RKO (cell line): Measurements from ENCODE around the gene CYP20A1.
A peak's percentile ranks its signal among the peaks of the same experiment; 100 is the strongest.
"Not testable (repeated sequence)": the region's sequence is repeated elsewhere in the genome, so short reads cannot be mapped to it uniquely, and the experiment has no call there.

Experiments
- DNase-seq: peaks from one replicate; pipeline ENCODE4 v3.0.0-alpha.2; 2016; ENCODE audit warnings: low spot score

Gene CYP20A1

DNA sequence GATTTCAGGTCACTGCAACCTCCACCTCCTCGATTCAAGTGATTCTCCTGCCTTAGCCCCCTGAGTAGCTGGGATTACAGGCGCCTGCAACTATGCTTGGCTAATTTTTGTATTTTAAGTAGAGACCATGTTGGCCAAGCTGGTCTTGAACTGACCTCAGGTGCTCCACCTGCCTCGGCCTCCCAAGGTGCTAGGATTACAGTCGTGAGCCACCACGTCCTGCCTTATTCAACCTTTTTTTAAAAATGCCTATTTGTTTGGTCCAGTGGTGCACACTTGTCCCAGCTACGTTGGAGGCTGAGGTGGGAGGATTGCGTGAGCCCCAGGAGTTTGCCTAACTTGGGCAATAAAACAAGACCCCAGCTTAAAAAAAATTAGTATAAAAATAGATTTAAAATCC, 43.3 kb downstream of the CYP20A1 start:
- DNase-seq = no peak

DNA sequence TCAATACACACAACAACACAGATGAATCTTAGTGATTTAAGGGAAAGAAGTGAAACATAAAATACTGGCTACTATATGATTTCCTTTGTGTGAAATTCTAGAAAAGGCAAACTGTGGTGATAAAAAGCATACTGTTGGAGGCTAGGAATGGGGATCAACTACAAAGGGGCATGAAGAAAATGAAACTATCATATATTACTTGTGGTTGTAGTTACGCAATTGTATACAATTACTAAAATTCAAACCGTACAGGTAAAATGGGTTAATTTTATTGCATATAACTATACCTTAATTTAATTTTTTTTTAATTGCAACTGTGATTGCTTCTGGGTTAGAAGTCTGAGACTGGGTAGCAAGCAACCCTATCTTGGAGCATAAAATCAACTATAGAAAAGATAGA, 47.7 kb downstream of the CYP20A1 start:
- DNase-seq = no peak

DNA sequence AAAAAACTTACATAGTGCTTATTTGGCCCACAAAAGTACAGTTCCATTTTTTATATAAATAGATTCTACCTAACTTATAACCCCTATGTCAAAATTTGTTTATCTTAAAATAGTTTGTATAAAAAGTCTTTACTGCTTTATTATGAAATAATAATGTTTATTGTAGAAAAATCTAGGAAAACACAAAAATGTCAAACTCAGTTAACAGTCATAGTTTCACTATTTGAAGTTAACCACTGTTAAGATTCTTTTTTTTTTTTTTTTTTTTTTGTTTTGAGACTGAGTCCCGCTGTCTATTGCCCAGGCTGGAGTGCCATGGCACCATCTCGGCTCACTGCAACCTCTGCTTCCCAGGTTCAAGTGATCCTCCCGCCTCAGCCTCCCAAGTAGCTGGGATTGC, 62.8 kb downstream of the CYP20A1 start:
- DNase-seq = no peak

DNA sequence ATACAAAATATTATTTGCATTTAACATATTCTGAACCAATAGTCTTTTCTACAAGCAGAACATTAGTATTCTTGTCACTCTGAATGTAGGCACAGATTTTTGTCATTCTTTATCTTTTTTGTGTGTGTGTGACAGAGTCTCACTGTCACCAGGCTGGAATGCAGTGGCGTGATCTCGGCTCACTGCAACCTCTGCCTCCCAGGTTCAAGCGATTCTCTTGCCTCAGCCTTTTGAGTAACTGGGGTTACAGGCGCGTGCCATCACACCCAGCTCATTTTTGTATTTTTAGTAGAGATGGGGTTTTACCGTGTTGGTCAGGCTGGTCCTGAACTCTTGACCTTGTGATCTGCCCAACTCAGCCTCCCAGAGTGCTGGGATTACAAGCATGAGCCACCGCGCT, 63.8 kb downstream of the CYP20A1 start:
- not testable (repeated sequence) for DNase-seq

DNA sequence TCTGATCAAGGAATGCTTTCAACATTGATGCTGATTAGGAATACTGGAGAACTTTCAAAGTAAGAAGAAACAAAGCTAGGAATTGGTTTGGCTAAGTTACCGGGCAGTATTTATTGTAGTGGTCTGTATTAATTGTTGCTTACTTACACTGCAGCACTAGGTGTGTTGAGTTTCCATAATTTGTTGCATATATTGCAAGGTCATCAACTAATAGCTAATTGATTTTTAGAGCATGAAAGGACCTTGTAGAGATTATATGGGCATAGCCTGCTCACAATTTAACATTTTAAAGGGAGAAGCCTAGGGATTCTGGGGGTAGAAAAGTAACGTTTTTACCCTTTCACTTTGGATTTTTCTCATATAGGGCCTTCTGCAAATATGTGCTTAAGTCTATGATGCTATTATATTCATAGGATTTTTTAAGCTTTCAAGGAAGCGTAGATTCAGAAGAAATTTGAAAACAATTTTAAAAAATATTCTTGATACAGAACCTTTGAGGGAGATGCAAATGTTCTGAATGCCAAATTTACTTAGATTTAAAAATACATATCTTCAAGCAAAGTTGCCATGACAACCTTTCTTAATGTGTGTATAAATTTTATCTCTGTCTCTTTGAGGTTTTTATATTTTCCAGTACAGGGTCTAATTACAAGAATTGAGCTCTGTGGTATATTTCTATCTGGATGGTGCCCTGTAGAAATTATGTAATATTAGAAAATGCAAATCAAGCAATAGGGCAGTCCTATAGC, 72.0 kb downstream of the CYP20A1 start:
- no peak for DNase-seq

DNA sequence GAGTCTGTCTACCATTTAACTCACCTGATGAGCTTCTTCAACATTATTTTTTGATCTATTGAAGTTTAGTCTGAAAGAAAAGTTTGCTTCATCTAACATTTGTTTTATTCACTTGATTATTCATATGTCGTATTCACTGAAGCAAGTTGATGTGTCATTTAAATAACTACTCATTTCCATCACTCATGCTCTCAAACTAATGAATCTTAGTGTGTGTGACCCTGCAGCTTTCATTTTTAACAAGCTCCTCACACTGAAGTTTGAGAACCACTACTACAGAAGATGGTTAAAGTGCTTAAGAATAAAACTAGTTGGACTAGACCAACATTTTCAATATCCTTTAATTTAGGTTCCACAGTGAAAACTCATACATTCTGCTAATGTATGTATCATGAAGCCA, 87.5 kb downstream of the CYP20A1 start:
- DNase-seq = peak; percentile 52

DNA sequence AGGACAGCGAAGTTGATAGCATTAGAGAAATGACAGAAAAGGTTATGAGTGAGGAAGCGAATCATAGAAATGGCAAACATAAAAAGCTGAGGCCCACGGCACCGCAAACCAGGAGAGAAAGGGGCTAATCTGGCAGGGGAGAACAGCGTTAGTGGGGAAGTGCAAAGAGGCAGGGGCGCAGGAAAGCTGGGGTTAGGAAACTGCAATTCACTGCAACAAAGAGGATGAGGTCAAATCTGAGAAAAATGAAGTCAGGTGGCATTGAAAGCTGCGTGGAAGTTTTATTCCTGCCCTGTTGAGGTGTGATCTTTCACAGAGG, 88.7 kb downstream of the CYP20A1 start:
- DNase-seq = no peak

DNA sequence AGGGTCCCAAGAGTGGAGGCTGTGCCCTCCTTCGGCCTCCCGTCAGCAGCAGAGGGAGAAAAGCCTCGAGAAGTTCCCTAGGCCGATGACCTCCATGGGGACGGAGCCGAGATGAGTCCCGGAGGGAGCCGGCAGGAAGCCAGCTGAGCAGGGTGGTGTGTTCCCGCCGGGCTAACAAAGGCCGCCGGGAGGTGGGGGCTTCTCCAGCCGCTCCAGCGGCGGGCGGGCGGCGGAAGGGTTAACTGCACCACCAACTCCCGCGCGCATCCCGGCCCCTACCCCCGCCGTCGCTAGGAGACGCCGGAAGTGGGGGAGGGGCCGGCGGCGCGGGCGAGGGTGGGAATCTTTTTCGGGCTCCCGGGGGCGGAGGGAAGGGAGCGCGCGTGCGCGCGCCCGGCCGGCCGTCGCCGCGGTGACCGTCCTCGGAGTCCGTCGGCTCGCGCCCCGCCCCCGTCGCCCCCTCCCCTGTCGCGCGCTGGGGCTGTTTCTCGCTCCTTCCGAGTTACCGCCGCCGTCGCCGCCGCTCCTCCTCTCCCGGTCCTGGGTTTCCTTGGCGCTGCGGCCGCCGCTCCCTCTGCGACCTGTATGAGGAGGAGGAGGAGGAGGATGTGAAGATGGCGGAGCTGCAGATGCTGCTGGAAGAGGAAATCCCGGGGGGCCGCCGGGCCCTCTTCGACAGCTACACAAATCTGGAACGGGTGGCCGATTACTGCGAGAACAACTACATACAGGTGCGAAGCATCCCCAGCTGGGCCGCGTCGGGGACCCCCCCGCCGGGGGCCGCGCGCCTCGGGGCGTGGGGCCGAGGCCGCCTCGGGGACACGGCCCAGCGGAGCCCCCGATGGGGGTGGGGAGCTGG, 89.3 kb downstream of the CYP20A1 start, which contains the start of gene ABI2:
ABI2 (plus strand) TSS at position 494 of the 859 bp plus-strand sequence; CDS start at position 615, 121 bp downstream.
- DNase-seq = peak; percentile 86

DNA sequence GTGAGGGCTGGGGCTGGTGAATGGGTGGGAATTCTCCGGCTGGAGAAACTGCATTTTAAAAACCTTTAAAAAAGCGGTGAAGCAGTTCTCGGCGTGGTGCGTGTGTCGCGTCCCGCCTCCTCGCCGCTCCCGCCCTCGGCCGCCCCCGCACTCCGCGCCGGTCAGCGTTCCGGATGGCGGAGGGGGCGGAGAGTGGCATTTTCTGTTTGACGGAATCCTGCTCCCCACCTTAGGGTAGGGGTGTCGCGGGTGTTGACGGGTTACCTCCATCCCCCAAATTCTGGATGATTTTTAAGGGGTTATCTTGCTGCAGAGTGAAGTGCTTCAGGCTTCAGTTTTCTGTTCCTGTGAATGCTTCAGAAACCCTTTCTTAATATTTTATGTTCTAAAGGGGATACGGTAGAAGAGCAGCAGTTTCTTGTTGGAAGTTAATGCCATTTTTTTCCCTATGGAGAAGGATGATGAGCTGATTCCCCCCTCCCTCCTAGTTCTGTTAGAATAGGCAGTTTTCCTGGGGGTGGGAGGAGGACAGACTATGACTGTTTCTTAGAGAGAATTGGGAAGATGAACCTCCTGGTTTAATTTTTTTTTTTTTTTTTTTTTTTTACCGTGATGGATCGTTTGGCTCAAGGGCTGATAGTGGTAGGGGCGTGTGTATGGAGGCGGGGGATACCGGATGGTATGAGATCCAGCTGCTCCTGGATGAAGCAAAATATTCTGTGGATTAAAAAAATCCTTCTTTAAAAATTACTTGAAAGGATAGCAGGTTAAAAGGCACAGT, 90.1 kb downstream of the CYP20A1 start:
- DNase-seq = peak; percentile 75

DNA sequence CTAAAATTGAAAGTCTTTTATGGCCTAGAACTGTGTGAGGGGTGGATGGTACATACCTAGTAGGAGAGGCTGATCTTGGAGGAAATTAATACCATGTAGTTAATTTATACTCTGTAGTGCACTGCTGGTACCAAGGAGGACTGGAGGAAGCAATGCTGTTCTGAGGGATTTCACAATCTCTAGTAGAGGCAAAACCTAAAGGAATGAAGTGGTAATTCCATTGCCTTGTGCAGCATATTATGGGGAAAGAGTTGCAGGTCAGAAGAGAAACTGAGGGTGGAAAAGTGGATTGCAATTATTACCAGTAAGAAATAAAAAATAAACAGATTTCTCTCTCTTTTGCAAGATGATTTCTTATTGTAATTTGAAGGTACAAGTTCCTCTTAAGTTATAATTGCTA, 91.6 kb downstream of the CYP20A1 start:
- peak; percentile 35 for DNase-seq

DNA sequence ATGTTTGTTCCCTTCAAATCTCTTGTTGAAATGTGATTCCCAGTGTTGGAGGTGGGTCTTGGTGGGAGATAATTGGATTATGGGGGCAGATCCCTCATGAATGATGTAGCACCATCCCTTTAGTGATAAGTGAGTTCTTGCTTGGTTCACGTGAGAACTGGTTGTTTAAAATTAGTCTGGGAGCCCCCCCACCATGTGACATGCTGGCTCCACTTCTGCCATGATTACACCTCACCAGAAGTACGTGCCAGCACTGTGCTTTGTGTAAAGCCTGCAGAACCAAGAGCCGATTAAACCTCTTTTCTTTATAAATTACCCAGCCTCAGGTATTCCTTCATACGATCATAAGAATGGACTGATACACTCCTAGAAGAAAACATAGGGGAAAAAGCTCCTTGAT, 99.5 kb downstream of the CYP20A1 start:
- no peak for DNase-seq

DNA sequence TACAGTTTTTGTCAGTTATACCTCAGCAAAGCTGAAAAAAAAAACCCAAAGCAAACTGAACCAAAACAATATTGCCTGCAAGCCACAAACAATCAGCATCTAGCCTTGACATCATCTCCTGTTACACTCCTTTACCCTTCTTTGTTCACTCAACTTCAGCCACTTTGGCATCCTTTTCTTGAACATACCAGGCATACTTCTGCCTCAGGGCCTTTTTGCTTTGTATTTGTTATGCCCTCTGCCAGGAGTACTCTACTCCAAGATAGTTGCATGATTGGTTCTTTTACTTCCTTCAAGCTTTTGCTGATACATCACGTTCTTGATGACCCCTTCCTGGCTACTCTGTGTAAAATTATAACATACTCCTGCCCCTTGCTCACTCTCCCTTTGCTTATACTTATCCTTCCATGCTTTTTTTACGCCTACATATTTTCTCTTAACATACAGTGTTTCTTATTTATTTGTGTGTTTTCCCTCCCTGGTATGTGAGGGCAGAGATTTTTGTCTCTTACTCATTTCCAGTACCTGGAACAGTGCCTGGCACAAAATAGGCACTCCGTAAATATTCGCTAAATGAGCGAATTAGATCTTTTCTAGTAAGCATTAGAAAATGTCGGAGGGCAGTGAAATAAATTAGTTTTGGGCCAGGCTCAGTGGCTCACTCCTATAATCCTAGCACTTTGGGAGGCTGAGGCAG, 102.1 kb downstream of the CYP20A1 start:
- DNase-seq = no peak

DNA sequence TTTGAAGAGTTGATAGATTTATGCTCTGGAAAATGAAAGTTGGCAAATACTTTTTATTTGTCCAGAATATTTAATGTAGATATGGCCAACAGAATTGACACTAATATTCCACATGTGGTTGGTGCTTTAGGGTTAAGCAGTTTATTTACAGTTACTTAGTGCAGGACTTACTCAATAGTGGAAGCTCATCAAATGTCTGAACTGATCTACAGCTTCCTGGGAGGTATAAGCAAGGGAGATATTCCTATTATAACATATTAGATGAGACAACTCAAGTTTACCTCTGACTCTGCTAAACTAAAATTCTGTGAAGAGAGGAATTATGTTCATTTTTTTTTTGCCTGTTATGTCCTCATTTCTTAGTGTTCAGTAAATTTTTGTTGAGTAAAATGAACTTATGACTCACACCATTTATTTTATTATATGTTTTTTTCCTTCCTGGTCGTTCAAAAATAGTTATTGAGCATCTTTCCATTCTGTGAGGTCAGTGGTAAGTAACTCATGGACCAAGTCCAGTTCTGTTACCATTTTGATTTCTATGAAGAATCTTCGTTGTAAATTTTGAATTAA, 103.0 kb downstream of the CYP20A1 start:
- DNase-seq = no peak

DNA sequence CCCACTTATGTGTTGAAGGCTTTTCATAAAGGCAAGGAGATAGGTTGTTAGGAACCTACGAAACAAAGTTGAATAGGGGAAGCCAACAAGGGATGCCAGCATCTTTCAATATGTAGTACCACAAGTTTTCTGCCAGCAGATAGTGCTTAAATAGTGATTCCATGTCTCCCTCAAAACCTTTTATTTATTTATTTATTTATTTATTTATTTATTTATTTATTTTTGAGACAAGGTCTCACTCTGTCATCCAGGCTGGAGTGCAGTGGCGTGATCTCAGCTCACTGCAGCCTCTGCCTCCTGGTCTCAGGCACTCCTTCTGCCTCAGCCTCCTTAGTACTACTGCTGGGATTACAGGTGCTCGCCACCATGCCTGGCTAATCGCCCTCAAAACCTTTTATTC, 103.6 kb downstream of the CYP20A1 start:
- DNase-seq = not testable (repeated sequence)

DNA sequence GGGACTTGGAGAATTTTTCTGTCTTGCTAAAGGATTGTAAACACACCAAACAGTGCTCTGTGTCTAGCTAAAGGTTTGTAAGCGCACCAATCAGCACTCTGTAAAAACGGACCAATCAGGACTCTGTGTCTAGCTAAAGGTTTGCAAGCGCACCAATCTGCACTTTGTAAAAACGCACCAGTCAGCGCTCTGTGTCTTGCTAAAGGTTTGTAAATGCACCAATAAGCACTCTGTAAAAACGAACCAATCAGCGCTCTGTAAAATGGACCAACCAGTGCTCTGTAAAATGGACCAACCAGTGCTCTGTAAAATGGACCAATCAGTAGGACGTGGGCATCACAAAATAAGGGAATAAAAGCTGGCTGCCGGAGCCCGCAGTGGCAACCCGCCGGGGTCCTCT, 105.8 kb downstream of the CYP20A1 start:
- no peak for DNase-seq

DNA sequence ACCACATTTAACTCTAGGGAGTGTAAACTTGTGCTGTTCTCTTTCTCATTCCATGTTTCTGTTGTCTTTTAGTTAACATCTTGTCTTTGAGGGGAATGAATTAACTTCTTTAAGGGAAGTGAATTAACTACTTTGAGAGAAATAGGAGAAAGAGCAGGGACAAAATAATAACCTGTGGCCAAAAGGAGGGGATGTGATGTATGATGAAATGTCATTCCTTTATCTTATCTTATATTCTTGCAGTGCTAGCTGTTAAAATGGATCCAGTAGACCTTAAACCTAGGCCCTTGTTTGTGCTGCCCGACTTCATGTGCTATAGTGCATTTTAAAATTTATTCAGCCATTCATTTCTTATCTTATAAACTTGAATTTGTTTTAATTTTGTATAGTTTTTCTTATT, 107.8 kb downstream of the CYP20A1 start:
- DNase-seq = no peak

DNA sequence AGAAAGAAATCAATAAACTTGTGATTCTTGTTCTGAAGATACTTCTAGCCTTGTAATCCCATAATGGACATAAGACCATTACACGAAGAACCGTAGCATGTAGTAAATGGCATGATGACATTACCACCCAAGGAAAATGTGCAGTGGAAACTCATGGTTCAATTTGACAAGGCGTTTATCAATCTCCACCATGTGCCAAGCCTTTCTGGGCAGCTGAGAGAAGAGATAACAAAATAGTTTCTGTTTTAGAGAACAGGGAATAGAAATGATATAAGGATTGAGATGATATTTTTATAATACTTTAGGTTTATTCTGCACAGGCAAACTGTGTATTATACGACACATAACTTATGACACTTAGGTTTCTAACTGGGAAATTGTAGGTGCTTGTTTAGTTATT, 108.6 kb downstream of the CYP20A1 start:
- no peak for DNase-seq

DNA sequence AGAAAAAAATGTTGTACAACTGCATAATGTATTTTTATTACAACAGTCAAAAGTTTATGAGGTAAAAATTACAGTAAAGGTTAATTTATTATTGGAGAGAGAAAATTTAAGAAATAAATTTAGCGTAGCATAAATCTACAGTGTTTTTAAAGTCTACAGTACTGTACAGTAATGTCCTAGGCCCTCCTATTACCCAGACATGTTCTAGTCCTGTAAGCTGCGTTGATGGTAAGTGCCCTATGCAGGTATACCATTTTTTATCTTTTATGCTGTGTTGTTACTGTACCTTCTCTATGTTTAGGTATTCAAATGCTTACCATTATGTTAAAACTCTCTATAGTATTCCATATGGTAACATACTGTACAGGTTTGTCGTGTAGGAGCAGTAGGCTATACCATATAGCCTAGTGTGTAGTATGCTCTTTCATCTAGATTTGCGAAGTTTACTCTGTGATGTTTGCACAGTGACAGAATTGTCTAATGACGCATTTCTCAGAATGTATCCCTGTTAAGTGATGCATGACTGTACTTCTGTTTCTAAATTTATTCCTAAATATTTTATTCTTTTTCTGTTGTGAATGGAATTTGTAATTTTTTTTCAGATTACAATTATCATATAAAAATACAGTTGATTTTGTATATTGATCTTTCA, 113.9 kb downstream of the CYP20A1 start:
- DNase-seq = no peak

DNA sequence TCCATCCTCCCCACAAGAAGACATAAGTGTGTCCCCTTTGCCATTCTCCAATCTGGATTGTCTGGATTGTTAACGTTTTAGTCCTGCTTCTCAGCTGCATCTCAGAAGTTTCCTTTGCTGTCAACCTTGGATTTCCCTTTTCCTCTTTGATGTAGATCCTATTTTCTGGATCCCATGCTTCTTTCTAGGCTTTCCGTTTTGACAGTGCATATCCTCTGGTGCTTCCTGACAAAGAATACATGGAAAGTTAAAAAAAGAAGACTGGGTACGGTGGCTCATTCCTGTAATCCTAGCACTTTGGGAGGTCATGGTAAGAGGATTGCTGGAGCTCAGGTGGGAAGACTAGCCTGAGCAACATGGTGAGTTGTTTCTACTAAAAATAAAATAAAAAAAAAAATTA, 116.1 kb downstream of the CYP20A1 start:
- no peak for DNase-seq
